ENCODE data around the gene ABL1.

The ABL1 gene

GRCh38 chr9:130857864-130858738 lies 23.0 kb downstream of the ABL1 start:
- no peak for DNase-seq (ENCODE audit: low spot score)
- in situ Hi-C loops (cut with MboI; ENCODE audit: low sequenced_read_pairs, unreplicated experiment), result no loop called here
- TF ChIP-seq, protein P1, sequence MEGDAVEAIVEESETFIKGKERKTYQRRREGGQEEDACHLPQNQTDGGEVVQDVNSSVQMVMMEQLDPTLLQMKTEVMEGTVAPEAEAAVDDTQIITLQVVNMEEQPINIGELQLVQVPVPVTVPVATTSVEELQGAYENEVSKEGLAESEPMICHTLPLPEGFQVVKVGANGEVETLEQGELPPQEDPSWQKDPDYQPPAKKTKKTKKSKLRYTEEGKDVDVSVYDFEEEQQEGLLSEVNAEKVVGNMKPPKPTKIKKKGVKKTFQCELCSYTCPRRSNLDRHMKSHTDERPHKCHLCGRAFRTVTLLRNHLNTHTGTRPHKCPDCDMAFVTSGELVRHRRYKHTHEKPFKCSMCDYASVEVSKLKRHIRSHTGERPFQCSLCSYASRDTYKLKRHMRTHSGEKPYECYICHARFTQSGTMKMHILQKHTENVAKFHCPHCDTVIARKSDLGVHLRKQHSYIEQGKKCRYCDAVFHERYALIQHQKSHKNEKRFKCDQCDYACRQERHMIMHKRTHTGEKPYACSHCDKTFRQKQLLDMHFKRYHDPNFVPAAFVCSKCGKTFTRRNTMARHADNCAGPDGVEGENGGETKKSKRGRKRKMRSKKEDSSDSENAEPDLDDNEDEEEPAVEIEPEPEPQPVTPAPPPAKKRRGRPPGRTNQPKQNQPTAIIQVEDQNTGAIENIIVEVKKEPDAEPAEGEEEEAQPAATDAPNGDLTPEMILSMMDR (IDR thresholded peaks at IDR 0.05; ENCODE audit: borderline replicate concordance, control extremely low read depth, extremely low read depth, insufficient read depth, missing control alignments), result no peak

GRCh38 chr9:130858739-130859705 lies 24.0 kb downstream of the ABL1 start:
- in situ Hi-C loops (cut with MboI; ENCODE audit: low sequenced_read_pairs, unreplicated experiment), result no loop called here
- TF ChIP-seq, protein P1 (IDR thresholded peaks at IDR 0.05; ENCODE audit: borderline replicate concordance, control extremely low read depth, extremely low read depth, insufficient read depth, missing control alignments), result no peak
- no peak for DNase-seq (ENCODE audit: low spot score)

GRCh38 chr9:130860458-130861316 lies 25.6 kb downstream of the ABL1 start:
- in situ Hi-C loops (cut with MboI; ENCODE audit: low sequenced_read_pairs, unreplicated experiment), result loop anchor here (10.0 kb wide), 1 partner anchor 86 kb away; no protein-coding TSS in a partner anchor
- no peak for DNase-seq (ENCODE audit: low spot score)
- TF ChIP-seq, protein P1 (IDR thresholded peaks at IDR 0.05; ENCODE audit: borderline replicate concordance, control extremely low read depth, extremely low read depth, insufficient read depth, missing control alignments), result no peak

GRCh38 chr9:130861372-130862180 lies 26.5 kb downstream of the ABL1 start:
- TF ChIP-seq, protein P1 (IDR thresholded peaks at IDR 0.05; ENCODE audit: borderline replicate concordance, control extremely low read depth, extremely low read depth, insufficient read depth, missing control alignments), result no peak
- no peak for DNase-seq (ENCODE audit: low spot score)
- in situ Hi-C loops (cut with MboI; ENCODE audit: low sequenced_read_pairs, unreplicated experiment), result loop anchor here (10.0 kb wide), 1 partner anchor 87 kb away; no protein-coding TSS in a partner anchor

GRCh38 chr9:130862217-130862616 lies 27.2 kb downstream of the ABL1 start:
- in situ Hi-C loops (cut with MboI; ENCODE audit: low sequenced_read_pairs, unreplicated experiment), result loop anchor here (10.0 kb wide), 1 partner anchor 87 kb away; no protein-coding TSS in a partner anchor
- TF ChIP-seq, protein P1 (IDR thresholded peaks at IDR 0.05; ENCODE audit: borderline replicate concordance, control extremely low read depth, extremely low read depth, insufficient read depth, missing control alignments), result no peak
- no peak for DNase-seq (ENCODE audit: low spot score)
